B cell (primary cell): Measurements from ENCODE around the gene MVB12B. TPM values are rescaled to one million over a fixed set of nuclear protein-coding genes. Genes with fewer than 3 reads are reported as not detected.

Experiments used
- ATAC-seq: fragments of 200-7000 bp; cut with Tn5 transposase; one replicate; pipeline ENCODE4 v1.10.0; 2021; ENCODE audit warnings: low read depth, mild to moderate bottlenecking, moderate number of reproducible peaks, moderate library complexity
- CTCF ChIA-PET: fragments of 350-600 bp; sonication (Branson Sonifier 250); formaldehyde crosslinking; loops from one replicate; lab custom pipeline; 2021; ENCODE audit warnings: antibody characterized with exemption, inconsistent platforms; lab: Charles Lee
- POLR2A ChIA-PET: fragments of 350-600 bp; sonication (Branson Sonifier 250); formaldehyde crosslinking; loops from one replicate; lab custom pipeline; 2021; ENCODE audit warnings: antibody characterized with exemption; lab: Charles Lee
- DNase-seq: peaks from one replicate; pipeline ENCODE4 v3.0.0; 2013
- H2AFZ ChIP-seq: 2 replicates; pipeline ENCODE4 v1.6.1; 2012; ENCODE audit warnings: mild to moderate bottlenecking, low read depth, low read length; ENCODE audit not compliant: insufficient read depth, poor library complexity, severe bottlenecking
- H3K27ac ChIP-seq, 2 donors: 1 replicate in 1 of 2; 2 replicates in 1 of 2; pipeline ENCODE4 v1.5.1; 2012 to 2013; ENCODE audit warnings: low read length in 2 of 2, mild to moderate bottlenecking in 2 of 2, moderate library complexity in 1 of 2
- H3K27me3 ChIP-seq, 4 experiments: fragments of 200-600 bp in 1 of 4; sonication (generic) in 1 of 4; replicated peaks in 1 of 4; 1 replicate in 2 of 4; 2 replicates in 2 of 4; pipeline versions ENCODE4 v1.6.1 to v1.7.0; 2013 to 2016; ENCODE audit warnings: low read length in 3 of 4, mild to moderate bottlenecking in 2 of 4, mixed read lengths in 1 of 4, moderate library complexity in 1 of 4; ENCODE audit not compliant: insufficient read depth in 4 of 4, control insufficient read depth in 3 of 4; ENCODE audit errors: control extremely low read depth in 1 of 4
- H3K36me3 ChIP-seq, 2 experiments: replicated peaks in 1 of 2; 1 replicate in 1 of 2; 2 replicates in 1 of 2; pipeline versions ENCODE4 v1.6.1 to v1.7.1; 2013; ENCODE audit warnings: low read length in 1 of 2; ENCODE audit not compliant: insufficient read depth in 2 of 2, control insufficient read depth in 1 of 2; ENCODE audit errors: control extremely low read depth in 1 of 2, extremely low read depth in 1 of 2
- H3K4me1 ChIP-seq, 2 donors: fragments of 200-600 bp in 1 of 2; sonication (generic) in 1 of 2; 1 replicate in 1 of 2; 2 replicates in 1 of 2; pipeline versions ENCODE4 v1.5.1 to v1.6.1; 2013 to 2017; ENCODE audit warnings: low read length in 2 of 2; ENCODE audit not compliant: control insufficient read depth in 2 of 2, insufficient read depth in 2 of 2
- H3K4me2 ChIP-seq: replicated peaks from 2 replicates; pipeline ENCODE3; 2012; ENCODE audit warnings: mild to moderate bottlenecking, low read depth, low read length; ENCODE audit not compliant: poor library complexity, severe bottlenecking
- H3K4me3 ChIP-seq, 5 experiments: fragments of 200-600 bp in 1 of 5; sonication (generic) in 1 of 5; 1 replicate in 3 of 5; 2 replicates in 2 of 5; pipeline versions ENCODE4 v1.5.1 to v1.7.0; 2011 to 2016; ENCODE audit warnings: low read length in 4 of 5, mild to moderate bottlenecking in 4 of 5, low read depth in 2 of 5, control low read depth in 1 of 5, moderate library complexity in 1 of 5; ENCODE audit not compliant: insufficient read depth in 1 of 5; ENCODE audit errors: control extremely low read depth in 1 of 5, extremely low read depth in 1 of 5
- H3K79me2 ChIP-seq: fragments of 200-600 bp; sonication (generic); one replicate; pipeline ENCODE4 v1.6.0; 2016; ENCODE audit warnings: low read length; ENCODE audit not compliant: control insufficient read depth, insufficient read depth
- H3K9ac ChIP-seq: fragments of 200-600 bp; sonication (generic); 2 replicates; pipeline ENCODE4 v1.6.1; 2017; ENCODE audit warnings: mild to moderate bottlenecking, low read length, moderate library complexity
- H3K9me3 ChIP-seq, 3 donors: one replicate each; pipeline versions ENCODE4 v1.6.1 to v1.7.1; 2013; ENCODE audit warnings: low read length in 2 of 3; ENCODE audit not compliant: control insufficient read depth in 2 of 3, insufficient read depth in 1 of 3; ENCODE audit errors: control extremely low read depth in 1 of 3
- H4K20me1 ChIP-seq: 2 replicates; pipeline ENCODE4 v1.6.0; 2012; ENCODE audit warnings: mild to moderate bottlenecking, low read length; ENCODE audit not compliant: insufficient read depth, control insufficient read depth, poor library complexity, severe bottlenecking
- H3K27ac Mint-ChIP-seq: one replicate; pipeline ENCODE4 v1.8.0; 2021; ENCODE audit warnings: mixed read lengths
- H3K27me3 Mint-ChIP-seq: one replicate; pipeline ENCODE4 v1.8.0; 2021; ENCODE audit warnings: mixed read lengths
- H3K4me1 Mint-ChIP-seq: one replicate; pipeline ENCODE4 v1.8.0; 2021; ENCODE audit warnings: mixed read lengths
- H3K4me3 Mint-ChIP-seq: one replicate; pipeline ENCODE4 v1.8.0; 2021; ENCODE audit warnings: mixed read lengths
- H3K9me3 Mint-ChIP-seq: one replicate; pipeline ENCODE4 v1.8.0; 2022; ENCODE audit warnings: mixed read lengths; ENCODE audit not compliant: insufficient read depth
- CTCF ChIP-seq: fragments of 200-600 bp; IDR thresholded peaks from one replicate; pipeline ENCODE4 v1.8.0; 2022; ENCODE audit warnings: antibody characterized with exemption, mild to moderate bottlenecking
- EZH2 ChIP-seq: IDR thresholded peaks from 2 replicates; pipeline ENCODE4 v1.6.1; 2012; ENCODE audit warnings: borderline replicate concordance, low read depth, mild to moderate bottlenecking, moderate library complexity, low read length; ENCODE audit not compliant: insufficient read depth, poor library complexity, severe bottlenecking
- WGBS: methylation state at CpG from one replicate; pipeline ENCODE4 v1.1.5; 2013; ENCODE audit warnings: missing lambda C conversion rate; ENCODE audit not compliant: insufficient coverage; 5-methylcytosine and 5-hydroxymethylcytosine counted together
- intact Hi-C: fragments of 100-400 bp; cut with micrococcal nuclease; formaldehyde crosslinking; loops from one replicate; pipeline ENCODE4 v1.10.0; 2022
- polyA plus RNA-seq: library from polyadenylated mRNA; depleted of rRNA; stranded (reverse); fragments of >200 nt; gene quantifications from 2 replicates; pipeline ENCODE4 v1.2.3, GENCODE V29; 2012
- total RNA-seq, 2 donors: library from RNA; stranded (reverse); fragments of 120-200 nt in 1 of 2; gene quantifications; 1 replicate in 1 of 2; 2 replicates in 1 of 2; pipeline versions ENCODE4 v1.2.3 to v1.2.4, GENCODE V29; 2013 to 2022

The MVB12B gene
- total and polyA plus RNA-seq, 2 donors (not counting 1 experiment from before 2014, with no cell fraction given): 1.2 to 9.8 TPM

GRCh38 chr9:126543490-126543889 lies 216.9 kb downstream of the MVB12B start:
- Mint-ChIP-seq H3K27me3 (no peaks in the 10 kb centered on the region), H3K4me3 (no peak overlapping the region), H3K4me1 (no peaks in the 10 kb centered on the region), H3K27ac (no peak overlapping the region), H3K9me3 (no peaks in the 10 kb centered on the region)
- Histone ChIP-seq H3K4me1 (no peaks in the 10 kb centered on the region), H3K79me2 (no peaks in the 10 kb centered on the region), H3K36me3 (no peaks in the 10 kb centered on the region), H2AFZ (no peak overlapping the region), H3K9me3 (peaks cover 0 to 9% (median 0%) of the 10 kb centered on the region in 3 donors), H3K4me2 (no peak overlapping the region), H4K20me1 (no peaks in the 10 kb centered on the region), H3K4me3 (no peak overlapping the region), H3K27me3 (no peaks in the 10 kb centered on the region), H3K27ac (no peak overlapping the region), H3K9ac (no peak overlapping the region)
- ATAC-seq: no peak
- no peak for DNase-seq
- ChIA-PET POLR2A (no interaction called here), CTCF (interaction anchor here (1.0 to 1.1 kb wide), 2 partner anchors 15 to 43 kb away, joined by 3 to 7 read pairs; no protein-coding TSS in a partner anchor)
- 100% methylated on average over 1 of the region's 3 CpGs for WGBS
- intact Hi-C loops: no loop called here
- no peak for TF ChIP-seq CTCF
- no peak for TF ChIP-seq EZH2

- H3K79me2 ChIP-seq: no peaks in the 10 kb centered on the region
- Mint-ChIP-seq H3K27me3 (no peaks in the 10 kb centered on the region), H3K9me3 (no peaks in the 10 kb centered on the region), H3K4me1 (no peaks in the 10 kb centered on the region), H3K27ac (no peak overlapping the region), H3K4me3 (no peak overlapping the region)
- peaks cover 0 to 9% (median 0%) of the 10 kb centered on the region in 3 donors for H3K9me3 ChIP-seq
- CTCF ChIA-PET: interaction anchor here (1.0 kb wide), 1 partner anchor 54 kb away, joined by 3 read pairs; no protein-coding TSS in a partner anchor
- peaks cover 0 to 4% (median 0%) of the 10 kb centered on the region in 4 experiments for H3K27me3 ChIP-seq
- intact Hi-C loops: no loop called here
- ATAC-seq (no peak), DNase-seq (no peak)
- no peak overlapping the region for H3K9ac ChIP-seq
- no peaks in the 10 kb centered on the region for H4K20me1 ChIP-seq
- 84% methylated on average over 7 of the region's 7 CpGs for WGBS
- POLR2A ChIA-PET: no interaction called here
- TF ChIP-seq EZH2: no peak
- TF ChIP-seq CTCF: no peak
- no peak overlapping the region for H3K4me2 ChIP-seq
- no peak overlapping the region for H3K27ac ChIP-seq
- H2AFZ ChIP-seq: no peak overlapping the region
- H3K4me3 ChIP-seq: no peak overlapping the region
- H3K4me1 ChIP-seq: no peaks in the 10 kb centered on the region
- no peaks in the 10 kb centered on the region for H3K36me3 ChIP-seq
These were observed 218.5 kb downstream of the MVB12B start for GRCh38 chr9:126545106-126545505.
